ENCODE results near the gene PRF1.

The PRF1 gene

GRCh38 chr10:70575874-70576802, 26.4 kb downstream of the PRF1 start:
- peak; percentile 31 for DNase-seq

DNA sequence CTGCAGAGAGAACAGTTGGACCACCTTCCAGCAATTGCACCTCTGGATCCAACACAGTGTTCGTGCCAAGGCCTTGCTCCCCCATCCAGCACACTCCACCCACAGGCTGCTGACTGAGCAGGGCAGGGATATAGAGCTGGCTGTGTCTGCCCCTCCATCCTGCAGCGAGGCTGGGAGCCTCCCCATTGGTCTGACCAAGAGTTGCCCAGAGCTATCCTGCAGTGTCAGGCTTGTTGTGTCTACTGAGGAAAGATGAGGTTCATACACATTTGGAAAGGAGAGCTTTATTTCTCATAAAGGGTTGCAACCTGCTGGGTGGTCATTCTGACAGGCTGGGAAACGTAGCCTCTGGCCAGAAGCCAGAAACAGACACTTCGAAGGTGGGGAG, 27.1 kb downstream of the PRF1 start:
- DNase-seq, result no peak

- no peak for DNase-seq
These were observed 28.7 kb downstream of the PRF1 start for GRCh38 chr10:70573599-70574506.

GRCh38 chr10:70571636-70572439, 30.7 kb downstream of the PRF1 start:
- DNase-seq, result no peak

- DNase-seq, result no peak
These were observed 31.3 kb downstream of the PRF1 start for GRCh38 chr10:70571236-70571635.

DNA sequence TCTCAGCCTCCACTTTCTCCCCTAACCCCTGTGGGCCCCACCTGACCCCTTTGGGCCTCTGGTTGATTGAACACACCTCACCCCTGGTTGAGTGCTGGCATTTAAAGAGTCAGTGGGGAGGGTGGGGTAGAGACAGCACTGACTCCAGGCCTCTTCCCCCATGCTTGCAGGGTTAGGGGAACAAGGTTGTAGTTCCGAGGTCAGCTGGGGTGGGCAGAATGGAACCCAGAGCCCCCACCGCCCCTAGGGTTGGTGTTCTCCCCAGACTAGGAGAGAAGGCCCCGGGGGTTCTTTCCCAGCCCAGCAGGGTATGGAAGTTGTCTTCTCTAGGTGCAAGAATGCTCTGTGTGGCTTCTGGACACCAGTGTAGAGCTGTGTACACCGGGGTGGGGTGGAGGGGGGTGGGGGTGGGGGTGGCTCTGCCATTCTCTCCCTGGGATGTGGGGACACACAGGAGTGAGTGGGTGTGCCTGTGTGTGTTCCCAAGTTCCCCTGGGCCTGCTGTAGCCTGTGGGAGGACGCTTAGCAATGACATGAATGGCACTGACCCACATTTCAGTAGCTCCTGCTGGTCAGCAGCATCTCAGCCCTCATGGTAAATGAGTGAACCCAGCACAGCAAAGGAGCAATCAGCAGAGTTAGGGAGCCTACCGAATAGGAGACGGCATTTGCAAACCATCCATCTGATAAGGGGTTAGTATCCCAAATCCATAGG, 33.6 kb downstream of the PRF1 start:
- no peak for DNase-seq

DNA sequence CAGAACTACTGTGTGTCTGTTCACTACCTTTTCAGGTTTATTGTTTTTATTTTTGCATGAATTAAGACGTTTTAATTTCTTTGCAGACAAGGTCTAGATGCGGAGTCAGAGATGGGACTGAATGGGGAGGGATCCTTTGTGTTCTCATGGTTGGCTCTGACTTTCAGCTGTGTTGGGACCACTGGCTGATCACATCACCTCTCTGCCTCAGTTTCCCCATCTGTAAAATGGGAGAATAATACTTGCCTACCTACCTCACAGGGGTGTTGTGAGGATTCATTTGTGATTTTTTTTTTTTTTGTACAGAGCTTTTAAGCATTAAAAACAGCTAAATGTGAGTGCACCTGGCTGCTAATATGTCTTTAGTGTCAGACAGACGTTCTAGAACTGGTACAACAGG, 34.4 kb downstream of the PRF1 start:
- no peak for DNase-seq

- DNase-seq, result no peak
These were observed 34.9 kb downstream of the PRF1 start for GRCh38 chr10:70567603-70568002.

- DNase-seq, result no peak
These were observed 35.8 kb downstream of the PRF1 start for GRCh38 chr10:70566515-70567290.

DNA sequence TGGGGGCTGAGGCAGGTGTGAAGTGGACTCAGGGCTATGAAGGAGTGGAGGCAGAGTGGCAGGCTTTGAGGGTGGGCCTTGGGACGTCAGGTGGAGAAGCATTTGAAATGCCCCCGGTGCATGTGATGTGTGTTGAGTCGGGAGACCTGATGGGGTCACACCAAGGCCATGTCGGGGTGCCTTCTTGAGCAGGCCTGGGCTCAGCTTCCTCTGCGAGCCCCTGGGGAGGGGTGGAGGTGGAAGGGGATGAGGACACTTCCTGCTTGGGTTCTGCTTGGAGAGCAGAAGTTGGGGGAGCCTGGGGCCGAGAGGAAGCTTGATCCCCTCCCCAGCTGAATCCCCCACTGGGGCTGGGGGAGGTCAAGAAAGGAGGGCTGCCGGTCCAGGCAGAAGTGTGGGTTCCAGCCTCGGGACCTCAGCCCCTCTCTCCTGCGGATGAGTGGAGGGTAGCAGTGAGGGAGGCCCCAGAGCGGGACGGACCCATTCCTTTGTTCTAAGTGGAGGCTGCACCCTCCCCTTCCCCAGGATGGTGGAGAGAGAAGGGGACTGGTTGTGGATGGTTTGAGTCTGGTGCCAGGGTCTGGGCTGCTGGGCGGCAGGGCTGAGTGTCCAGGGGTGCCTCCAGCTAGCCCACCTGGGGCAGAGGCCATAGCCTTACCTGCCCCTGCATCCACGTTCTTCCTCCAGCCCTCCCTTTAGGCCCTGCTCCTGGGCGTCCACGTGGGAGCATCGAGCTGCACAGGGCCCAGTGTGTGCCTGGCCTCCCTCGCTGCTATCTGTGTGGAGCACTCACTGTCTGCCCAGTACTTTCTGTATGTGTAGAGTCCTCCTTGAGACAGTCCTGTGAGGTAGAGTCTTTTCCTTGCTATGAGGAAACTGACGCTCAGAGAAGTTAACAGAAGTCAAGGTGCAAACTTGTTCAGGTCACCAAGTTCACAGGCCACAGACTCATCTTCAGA, 36.7 kb downstream of the PRF1 start:
- DNase-seq, result no peak

DNA sequence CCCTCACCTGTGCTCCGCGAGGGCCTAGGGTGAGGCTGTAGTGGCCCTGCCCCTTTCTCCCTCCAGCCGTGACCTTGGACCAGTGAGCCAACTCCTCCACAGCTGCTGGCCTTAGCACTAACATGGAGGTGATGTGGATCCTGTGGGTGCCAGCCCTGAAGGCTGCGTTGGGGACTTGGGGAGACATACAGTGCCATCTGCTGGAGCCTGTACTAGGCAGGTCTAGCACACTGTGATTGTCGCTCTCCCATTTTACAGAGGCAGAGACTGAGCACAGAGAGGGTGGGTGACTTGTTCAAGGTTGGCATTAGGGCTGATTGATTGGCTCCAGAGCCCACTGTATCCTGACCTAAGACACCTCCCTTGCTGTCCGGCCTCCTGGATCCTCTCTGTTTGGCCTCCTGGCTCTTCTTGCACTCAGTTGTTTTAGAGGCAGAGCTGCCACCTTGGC, 37.6 kb downstream of the PRF1 start:
- no peak for DNase-seq

DNA sequence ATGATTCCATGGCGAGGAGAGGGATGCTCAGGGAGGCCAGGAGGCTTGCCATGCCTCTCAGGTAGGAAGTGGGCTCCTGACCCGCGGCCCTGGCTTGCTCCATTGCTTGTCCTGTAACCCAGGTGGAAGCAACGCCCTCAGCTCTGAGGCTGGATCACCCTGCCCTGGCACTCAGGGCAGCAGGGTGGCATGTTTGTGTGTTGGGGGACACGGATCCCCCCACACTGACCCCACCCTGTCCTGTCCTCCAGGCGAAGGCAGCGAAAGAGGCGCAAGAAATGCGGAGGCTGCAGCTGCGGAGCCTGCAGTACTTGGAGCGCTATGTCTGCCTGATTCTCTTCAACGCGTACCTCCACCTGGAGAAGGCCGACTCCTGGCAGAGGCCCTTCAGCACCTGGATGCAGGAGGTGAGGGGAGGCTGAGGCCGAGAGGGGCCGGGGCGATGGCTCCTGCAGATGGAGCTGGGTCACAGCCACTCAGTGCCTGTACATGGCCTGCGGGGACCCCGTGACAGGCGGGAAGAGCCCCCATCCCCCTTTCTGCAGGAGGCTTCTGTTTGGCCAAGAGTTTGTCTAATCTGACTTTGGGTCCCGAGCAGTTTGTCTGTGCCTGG, 38.3 kb downstream of the PRF1 start:
- DNase-seq, result no peak

GRCh38 chr10:70563230-70563629, 39.3 kb downstream of the PRF1 start:
- no peak for DNase-seq

GRCh38 chr10:70562036-70562755, 40.3 kb downstream of the PRF1 start:
- DNase-seq, result no peak

DNA sequence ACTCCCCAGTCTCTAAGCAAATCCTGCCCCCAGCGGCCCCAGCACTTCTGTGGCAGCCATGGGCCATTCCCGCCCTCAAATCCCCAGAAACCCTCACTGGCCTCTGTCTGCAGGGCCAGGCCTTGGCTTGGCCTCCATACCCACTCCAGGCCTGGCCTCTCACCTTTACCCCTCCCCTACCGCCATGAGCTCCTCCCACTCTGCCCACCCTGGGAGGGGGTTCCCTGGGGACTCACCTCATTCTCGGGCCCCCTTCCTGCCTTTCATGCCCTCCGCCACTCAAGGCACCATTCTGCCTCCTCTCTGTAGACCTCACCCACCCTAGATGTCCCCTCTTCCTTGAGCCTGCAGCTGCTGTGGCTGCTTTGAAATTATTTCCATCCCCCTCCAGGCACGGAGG, 41.0 kb downstream of the PRF1 start:
- DNase-seq, result no peak

DNA sequence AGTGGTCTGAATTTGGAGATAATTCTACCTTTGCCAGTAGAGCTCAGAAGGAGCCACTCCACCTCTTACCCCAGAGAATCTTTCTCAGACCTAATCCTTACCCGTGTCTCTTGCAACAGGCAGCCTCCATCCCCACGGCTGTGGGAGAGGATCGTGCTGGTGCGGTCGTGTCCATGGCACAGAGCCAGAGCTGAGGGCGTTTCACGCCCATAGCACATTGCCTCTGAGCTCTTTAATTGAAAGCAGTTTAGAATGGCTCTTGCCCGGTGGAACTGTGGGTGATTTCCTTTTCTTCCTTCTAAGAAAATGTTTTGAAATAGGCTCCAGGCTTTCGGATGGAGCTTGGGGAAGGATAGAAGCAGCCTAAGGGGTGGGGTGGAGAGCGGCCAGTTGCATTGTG, 41.5 kb downstream of the PRF1 start:
- no peak for DNase-seq

DNA sequence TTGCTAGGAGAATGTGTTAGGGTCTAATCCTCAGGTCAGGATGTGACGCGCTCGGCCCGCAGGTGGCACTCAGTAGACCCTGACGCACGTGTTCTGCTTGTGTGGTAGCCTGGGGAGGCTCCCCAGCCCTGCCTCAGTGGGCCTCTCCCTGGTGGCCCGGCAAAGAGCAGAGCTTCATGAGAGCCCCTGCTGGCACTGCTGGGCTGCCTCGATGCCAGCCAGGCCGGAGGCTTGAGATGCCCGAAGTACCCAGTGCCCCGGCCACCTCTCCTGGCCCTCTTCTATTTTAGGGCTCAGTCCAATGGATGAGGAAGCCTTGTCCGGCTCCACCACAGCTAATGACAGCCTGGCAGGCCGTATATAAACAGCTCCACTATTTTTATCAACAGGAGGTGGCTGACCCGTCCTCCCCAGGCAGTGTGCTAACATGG, 42.0 kb downstream of the PRF1 start:
- DNase-seq, result no peak

GRCh38 chr10:70559861-70560260, 42.7 kb downstream of the PRF1 start:
- no peak for DNase-seq
